ENCODE measurements around the gene CUX1.
"Not testable (repeated sequence)": the region's sequence is repeated elsewhere in the genome, so short reads cannot be mapped to it uniquely, and the experiment has no call there.

The CUX1 gene

GRCh38 chr7:102198417-102198956 is 381.1 kb downstream of the CUX1 start:
- DNase-seq, result no peak

- no peak for DNase-seq
Measured at GRCh38 chr7:102201576-102201975, 384.1 kb downstream of the CUX1 start.

- no peak for DNase-seq
Measured at GRCh38 chr7:102202556-102202955, 385.1 kb downstream of the CUX1 start.

- no peak for DNase-seq
Measured at GRCh38 chr7:102203218-102203617, 385.8 kb downstream of the CUX1 start.

- DNase-seq, result no peak
Measured at GRCh38 chr7:102204212-102204611, 386.8 kb downstream of the CUX1 start.

GRCh38 chr7:102205915-102206314 is 388.5 kb downstream of the CUX1 start:
- no peak for DNase-seq

GRCh38 chr7:102208826-102209225 is 391.4 kb downstream of the CUX1 start:
- peak; percentile 22 for DNase-seq

- DNase-seq, result no peak
Measured at GRCh38 chr7:102210787-102211186, 393.4 kb downstream of the CUX1 start.

GRCh38 chr7:102211590-102212550 is 394.4 kb downstream of the CUX1 start:
- DNase-seq, result no peak

GRCh38 chr7:102214477-102215072 is 397.1 kb downstream of the CUX1 start:
- no peak for DNase-seq

- peak; percentile 80 for DNase-seq
Measured at GRCh38 chr7:102215256-102215655, 397.8 kb downstream of the CUX1 start.

- DNase-seq, result no peak
Measured at GRCh38 chr7:102215711-102216110, 398.3 kb downstream of the CUX1 start.

- DNase-seq, result no peak
Measured at GRCh38 chr7:102216573-102217314, 399.3 kb downstream of the CUX1 start.

GRCh38 chr7:102220229-102220850 is 402.9 kb downstream of the CUX1 start:
- no peak for DNase-seq

GRCh38 chr7:102220960-102221800 is 403.8 kb downstream of the CUX1 start:
- DNase-seq, result no peak

- DNase-seq, result no peak
Measured at GRCh38 chr7:102221961-102222360, 404.5 kb downstream of the CUX1 start.

- DNase-seq, result no peak
Measured at GRCh38 chr7:102222445-102222844, 405.0 kb downstream of the CUX1 start.

GRCh38 chr7:102223184-102223583 is 405.8 kb downstream of the CUX1 start:
- DNase-seq, result no peak

GRCh38 chr7:102225025-102225424 is 407.6 kb downstream of the CUX1 start:
- no peak for DNase-seq

- DNase-seq, result no peak
Measured at GRCh38 chr7:102227371-102227770, 409.9 kb downstream of the CUX1 start.

- no peak for DNase-seq
Measured at GRCh38 chr7:102228935-102229334, 411.5 kb downstream of the CUX1 start.

- DNase-seq, result not testable (repeated sequence)
Measured at GRCh38 chr7:102230162-102230561, 412.7 kb downstream of the CUX1 start.

Data from NCI-H526 treated with DMSO at 0.1 percent for 48 hours (cell line).